ENCODE data around the gene MAP4K3.

Gene MAP4K3

GRCh38 chr2:39432701-39433100 lies 4.4 kb downstream of the MAP4K3 start:
- TF ChIP-seq CTCF (IDR thresholded peaks at IDR 0.05) = no peak
- DNase-seq = no peak
- no peak overlapping the region for H3K27ac Mint-ChIP-seq
- H3K4me3 Mint-ChIP-seq = no peak overlapping the region
- H3K36me3 Mint-ChIP-seq (ENCODE audit: low read depth) = peaks cover 5% of the 10 kb centered on the region
- no peaks in the 10 kb centered on the region for H3K9me3 Mint-ChIP-seq
- H3K4me1 Mint-ChIP-seq = peaks cover 56% of the 10 kb centered on the region
- H3K27me3 Mint-ChIP-seq (ENCODE audit: low read depth, poor library complexity) = no peaks in the 10 kb centered on the region

- TF ChIP-seq CTCF (IDR thresholded peaks at IDR 0.05) = no peak
- peaks cover 65% of the 10 kb centered on the region for H3K4me1 Mint-ChIP-seq
- H3K27me3 Mint-ChIP-seq (ENCODE audit: low read depth, poor library complexity) = no peaks in the 10 kb centered on the region
- no peak overlapping the region for H3K4me3 Mint-ChIP-seq
- no peaks in the 10 kb centered on the region for H3K9me3 Mint-ChIP-seq
- peaks cover 5% of the 10 kb centered on the region for H3K36me3 Mint-ChIP-seq (ENCODE audit: low read depth)
- no peak for DNase-seq
- no peak overlapping the region for H3K27ac Mint-ChIP-seq
These were observed 5.3 kb downstream of the MAP4K3 start for GRCh38 chr2:39431592-39432316.

GRCh38 chr2:39429746-39430145 lies 7.3 kb downstream of the MAP4K3 start:
- H3K27me3 Mint-ChIP-seq (ENCODE audit: low read depth, poor library complexity) = no peaks in the 10 kb centered on the region
- peak overlapping the region; percentile 22 for H3K27ac Mint-ChIP-seq
- H3K9me3 Mint-ChIP-seq = no peaks in the 10 kb centered on the region
- TF ChIP-seq CTCF (IDR thresholded peaks at IDR 0.05) = no peak
- H3K4me3 Mint-ChIP-seq = no peak overlapping the region
- no peak for DNase-seq
- peaks cover 9% of the 10 kb centered on the region for H3K36me3 Mint-ChIP-seq (ENCODE audit: low read depth)
- H3K4me1 Mint-ChIP-seq = peaks cover 59% of the 10 kb centered on the region

GRCh38 chr2:39424951-39425350 lies 12.1 kb downstream of the MAP4K3 start:
- Mint-ChIP-seq H3K27me3 (ENCODE audit: low read depth, poor library complexity) (no peaks in the 10 kb centered on the region), H3K9me3 (peaks cover 3% of the 10 kb centered on the region), H3K27ac (no peak overlapping the region), H3K4me3 (no peak overlapping the region), H3K4me1 (peaks cover 19% of the 10 kb centered on the region), H3K36me3 (ENCODE audit: low read depth) (peaks cover 34% of the 10 kb centered on the region)
- TF ChIP-seq CTCF (IDR thresholded peaks at IDR 0.05) = no peak
- DNase-seq = no peak

- peaks cover 31% of the 10 kb centered on the region for H3K36me3 Mint-ChIP-seq (ENCODE audit: low read depth)
- H3K27ac Mint-ChIP-seq = no peak overlapping the region
- no peak overlapping the region for H3K4me3 Mint-ChIP-seq
- H3K9me3 Mint-ChIP-seq = peaks cover 3% of the 10 kb centered on the region
- DNase-seq = no peak
- TF ChIP-seq CTCF (IDR thresholded peaks at IDR 0.05) = no peak
- H3K4me1 Mint-ChIP-seq = peaks cover 19% of the 10 kb centered on the region
- H3K27me3 Mint-ChIP-seq (ENCODE audit: low read depth, poor library complexity) = no peaks in the 10 kb centered on the region
These were observed 14.4 kb downstream of the MAP4K3 start for GRCh38 chr2:39422700-39423099.

- no peak for TF ChIP-seq CTCF (IDR thresholded peaks at IDR 0.05)
- DNase-seq = no peak
- Mint-ChIP-seq H3K4me1 (peaks cover 9% of the 10 kb centered on the region), H3K27ac (no peak overlapping the region), H3K27me3 (ENCODE audit: low read depth, poor library complexity) (no peaks in the 10 kb centered on the region), H3K4me3 (no peak overlapping the region), H3K36me3 (ENCODE audit: low read depth) (peaks cover 31% of the 10 kb centered on the region), H3K9me3 (peaks cover 3% of the 10 kb centered on the region)
These were observed 15.7 kb downstream of the MAP4K3 start for GRCh38 chr2:39421354-39421753.
